Lung (tissue), 12 donors: ENCODE results near the gene CFAP298. TPM values are rescaled to one million over a fixed set of nuclear protein-coding genes. Genes with fewer than 3 reads are reported as not detected.

Experiments
- ATAC-seq: fragments of 200-7000 bp; cut with Tn5 transposase; one replicate; pipeline ENCODE4 v1.9.1; 2020; ENCODE audit warnings: moderate number of reproducible peaks; ENCODE audit not compliant: insufficient read depth, low FRiP score
- DNase-seq, 3 donors: peaks; one replicate each; pipeline ENCODE4 v3.0.0-alpha.2; 2013 to 2017
- H3K27ac ChIP-seq, 2 donors: one replicate each; pipeline ENCODE4 v1.5.1; 2013; ENCODE audit warnings: mild to moderate bottlenecking in 2 of 2, moderate library complexity in 2 of 2, control low read depth in 1 of 2, inconsistent platforms in 1 of 2, low read depth in 1 of 2, low read length in 1 of 2
- H3K27me3 ChIP-seq, 3 donors: one replicate each; pipeline ENCODE4 v1.5.1; 2013; ENCODE audit warnings: low read length in 2 of 3; ENCODE audit not compliant: control insufficient read depth in 3 of 3, insufficient read depth in 3 of 3
- H3K36me3 ChIP-seq, 4 donors: one replicate each; pipeline ENCODE4 v1.5.1; 2013; ENCODE audit warnings: low read length in 4 of 4, mild to moderate bottlenecking in 1 of 4, moderate library complexity in 1 of 4; ENCODE audit not compliant: control insufficient read depth in 4 of 4, insufficient read depth in 4 of 4
- H3K4me1 ChIP-seq, 5 donors: one replicate each; pipeline ENCODE4 v1.5.1; 2013; ENCODE audit warnings: low read length in 5 of 5, mild to moderate bottlenecking in 2 of 5, moderate library complexity in 1 of 5; ENCODE audit not compliant: control insufficient read depth in 5 of 5, insufficient read depth in 5 of 5
- H3K4me3 ChIP-seq: one replicate; pipeline ENCODE4 v1.5.1; 2013; ENCODE audit warnings: mild to moderate bottlenecking, control low read depth, moderate library complexity
- H3K9ac ChIP-seq, 2 donors: one replicate each; pipeline ENCODE4 v1.5.1; 2013; ENCODE audit warnings: low read length in 2 of 2, control low read depth in 1 of 2; ENCODE audit not compliant: insufficient read depth in 1 of 2
- H3K9me3 ChIP-seq, 4 donors: one replicate each; pipeline ENCODE4 v1.5.1; 2013; ENCODE audit warnings: low read length in 3 of 4, mild to moderate bottlenecking in 1 of 4, moderate library complexity in 1 of 4; ENCODE audit not compliant: control insufficient read depth in 4 of 4, insufficient read depth in 3 of 4
- WGBS, 2 donors: extraction: QIAGEN DNeasy Blood & Tissue Kit; methylation state at CpG; one replicate each; pipeline ENCODE4 v1.1.7; 2013; 5-methylcytosine and 5-hydroxymethylcytosine counted together
- polyA plus RNA-seq, 2 donors: library from polyadenylated mRNA; stranded (reverse); fragments of 200-250 nt; gene quantifications; one replicate each; pipeline ENCODE4 v1.2.1, GENCODE V29; 2013
- total RNA-seq, 2 donors: library from RNA; depleted of rRNA in 1 of 2; stranded (reverse); fragments of >200 nt in 1 of 2; gene quantifications; one replicate each; pipeline ENCODE4 v1.2.1, GENCODE V29; 2014 to 2021
- TF ChIP-seq, protein P1 (sequence below): IDR thresholded peaks from 2 replicates; pipeline ENCODE4 v1.5.1; 2012; ENCODE audit warnings: mild to moderate bottlenecking; ENCODE audit errors: control extremely low read depth, extremely low read depth
- donor health status: control.
- donor health status: control.
- donor health status: Bipolar disorder and iron deficiency.
- donor health status: healthy.
- donor health status: DM: yes; HTN: yes; CAD: no.

CFAP298 gene
- total and polyA plus RNA-seq, 4 donors: 27.6 to 61.2 (median 50.5) TPM

DNA sequence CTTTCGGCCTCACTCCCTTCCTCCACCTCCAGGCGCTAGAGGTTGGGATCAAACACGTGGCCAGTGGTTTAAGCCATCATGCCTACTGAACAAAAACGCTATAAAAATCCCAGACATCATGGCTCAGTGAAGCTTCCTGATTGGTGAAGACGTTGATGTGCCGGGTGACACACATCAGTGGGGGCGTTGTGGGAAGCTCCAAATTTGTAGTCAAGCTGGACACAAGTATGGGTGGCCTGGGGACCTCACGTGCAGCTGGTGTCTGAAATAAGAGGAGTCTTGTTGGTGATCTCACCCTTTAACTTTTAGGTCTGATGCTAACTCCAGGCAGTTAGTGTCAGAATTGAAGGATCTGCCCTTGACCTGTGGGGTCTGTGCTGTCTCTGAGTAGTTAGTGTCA, 6.7 kb downstream of the CFAP298 start:
- TF ChIP-seq, protein P1, sequence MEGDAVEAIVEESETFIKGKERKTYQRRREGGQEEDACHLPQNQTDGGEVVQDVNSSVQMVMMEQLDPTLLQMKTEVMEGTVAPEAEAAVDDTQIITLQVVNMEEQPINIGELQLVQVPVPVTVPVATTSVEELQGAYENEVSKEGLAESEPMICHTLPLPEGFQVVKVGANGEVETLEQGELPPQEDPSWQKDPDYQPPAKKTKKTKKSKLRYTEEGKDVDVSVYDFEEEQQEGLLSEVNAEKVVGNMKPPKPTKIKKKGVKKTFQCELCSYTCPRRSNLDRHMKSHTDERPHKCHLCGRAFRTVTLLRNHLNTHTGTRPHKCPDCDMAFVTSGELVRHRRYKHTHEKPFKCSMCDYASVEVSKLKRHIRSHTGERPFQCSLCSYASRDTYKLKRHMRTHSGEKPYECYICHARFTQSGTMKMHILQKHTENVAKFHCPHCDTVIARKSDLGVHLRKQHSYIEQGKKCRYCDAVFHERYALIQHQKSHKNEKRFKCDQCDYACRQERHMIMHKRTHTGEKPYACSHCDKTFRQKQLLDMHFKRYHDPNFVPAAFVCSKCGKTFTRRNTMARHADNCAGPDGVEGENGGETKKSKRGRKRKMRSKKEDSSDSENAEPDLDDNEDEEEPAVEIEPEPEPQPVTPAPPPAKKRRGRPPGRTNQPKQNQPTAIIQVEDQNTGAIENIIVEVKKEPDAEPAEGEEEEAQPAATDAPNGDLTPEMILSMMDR: no peak
- no peak for ATAC-seq
- Histone ChIP-seq H3K4me3 (no peak overlapping the region), H3K36me3 (peaks cover 13 to 49% (median 30%) of the 10 kb centered on the region in 4 donors), H3K9ac (no peak overlapping the region), H3K27me3 (no peaks in the 10 kb centered on the region), H3K4me1 (peaks cover 0 to 3% (median 0%) of the 10 kb centered on the region in 5 donors), H3K27ac (no peak overlapping the region), H3K9me3 (peaks cover 0 to 2% (median 0%) of the 10 kb centered on the region in 4 donors)
- no peak for DNase-seq
- 90 to 93% methylated on average over 8 of the region's 8 CpGs for WGBS, 2 donors

DNA sequence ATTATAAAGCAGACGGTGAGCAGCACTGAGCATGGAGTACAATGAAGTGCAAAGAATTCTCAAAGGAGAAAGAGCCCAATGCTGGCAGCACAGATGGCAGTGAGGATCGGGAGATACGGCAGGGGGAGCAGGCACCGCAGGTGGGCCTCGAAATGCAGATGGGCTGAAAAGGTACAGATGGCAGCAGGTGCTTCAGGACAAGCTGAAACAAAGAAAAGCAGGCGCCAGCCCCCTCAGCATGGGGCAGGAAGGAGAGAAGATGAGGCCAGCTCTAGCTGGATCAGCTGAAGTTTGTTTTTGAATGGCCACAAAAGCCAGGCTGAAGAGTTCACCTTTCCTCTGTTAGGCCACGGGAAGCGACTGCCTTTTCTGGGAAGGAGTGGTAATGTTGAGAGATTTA, 7.7 kb downstream of the CFAP298 start:
- H3K4me3 ChIP-seq: no peak overlapping the region
- TF ChIP-seq, protein P1: no peak

DNA sequence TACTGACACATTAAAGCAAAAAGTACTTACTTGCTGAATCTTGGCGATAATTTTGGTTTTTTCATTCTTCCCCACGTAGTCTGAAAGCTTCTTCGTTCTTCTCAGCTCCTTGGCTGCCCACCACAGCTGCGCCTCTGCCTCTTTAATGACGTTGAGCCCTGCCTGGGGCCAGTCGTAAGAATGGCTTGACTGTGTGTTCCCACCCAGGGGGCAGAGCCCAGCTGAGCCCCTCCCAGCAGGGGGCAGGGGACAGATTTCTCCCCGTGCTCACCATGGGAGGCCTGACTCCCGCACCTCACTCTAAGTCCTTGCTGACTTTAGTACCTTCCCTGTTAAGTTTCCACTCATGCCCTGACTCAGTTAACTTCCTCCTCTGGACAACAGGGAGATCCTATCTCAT, 9.0 kb downstream of the CFAP298 start:
- H3K36me3 ChIP-seq: peaks cover 13 to 50% (median 31%) of the 10 kb centered on the region in 4 donors
- no peaks in the 10 kb centered on the region for H3K27me3 ChIP-seq
- 81 to 94% methylated on average over 8 of the region's 8 CpGs for WGBS, 2 donors
- H3K4me1 ChIP-seq: peaks cover 0 to 2% (median 0%) of the 10 kb centered on the region in 5 donors
- peaks cover 0 to 2% (median 0%) of the 10 kb centered on the region in 4 donors for H3K9me3 ChIP-seq
- no peak overlapping the region for H3K9ac ChIP-seq
- TF ChIP-seq, protein P1: no peak
- DNase-seq (no peak), ATAC-seq (no peak)
- no peak overlapping the region for H3K27ac ChIP-seq
- H3K4me3 ChIP-seq: no peak overlapping the region

More for the DNA sequence above, 7.7 kb downstream of the CFAP298 start:
- ATAC-seq (no peak), DNase-seq (no peak)
- Histone ChIP-seq H3K27me3 (no peaks in the 10 kb centered on the region), H3K36me3 (peaks cover 13 to 47% (median 32%) of the 10 kb centered on the region in 4 donors), H3K9ac (no peak overlapping the region), H3K27ac (no peak overlapping the region), H3K4me1 (peaks cover 0 to 2% (median 0%) of the 10 kb centered on the region in 5 donors), H3K9me3 (peaks cover 0 to 2% (median 0%) of the 10 kb centered on the region in 4 donors)
- WGBS, 2 donors: 92 to 93% methylated on average over 8 of the region's 8 CpGs

DNA sequence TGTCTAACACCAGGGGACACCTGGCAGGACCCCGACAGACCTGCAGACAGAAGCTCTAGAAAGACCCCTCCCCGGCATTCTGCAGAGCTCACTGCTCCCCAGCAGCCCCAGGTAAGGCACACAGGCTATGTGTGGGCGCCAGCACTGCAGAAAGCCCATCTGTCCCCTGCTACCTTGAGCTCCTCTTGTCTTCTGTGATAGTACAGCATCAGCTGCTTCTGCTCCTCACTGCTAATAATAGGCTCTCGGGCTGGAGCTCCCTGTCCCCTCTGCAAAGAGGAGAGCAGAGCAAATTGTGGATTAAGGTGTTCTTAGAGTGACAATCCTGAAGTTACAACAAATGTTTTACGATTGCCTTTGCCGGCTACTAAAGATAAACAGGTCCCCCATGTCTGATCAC, 10.1 kb downstream of the CFAP298 start:
- H3K36me3 ChIP-seq: peaks cover 13 to 46% (median 30%) of the 10 kb centered on the region in 4 donors
- 95% methylated on average over 6 of the region's 6 CpGs for whole genome bisulfite sequencing, 2 donors

More for the DNA sequence above, 10.1 kb downstream of the CFAP298 start:
- Histone ChIP-seq H3K9ac (no peak overlapping the region), H3K27me3 (no peaks in the 10 kb centered on the region), H3K9me3 (peaks cover 0 to 2% (median 0%) of the 10 kb centered on the region in 4 donors), H3K4me1 (peaks cover 0 to 2% (median 0%) of the 10 kb centered on the region in 5 donors), H3K27ac (no peak overlapping the region), H3K4me3 (no peak overlapping the region)
- TF ChIP-seq, protein P1: no peak
- no peak for ATAC-seq
- DNase-seq: no peak
